Stomach (tissue), 4 donors: ENCODE results near the gene GTSF1L.

Source experiments
- EP300 ChIP-seq: sonication (generic); formaldehyde crosslinking; IDR thresholded peaks from one replicate; pipeline ENCODE4 v1.6.1; 2017; ENCODE audit warnings: antibody characterized with exemption
- POLR2A ChIP-seq, 4 donors: fragments of 450-650 bp; IDR thresholded peaks; one replicate each; pipeline ENCODE4 v1.6.1; 2016; ENCODE audit warnings: antibody characterized with exemption in 4 of 4, control low read depth in 2 of 4, mild to moderate bottlenecking in 1 of 4, moderate library complexity in 1 of 4
- TF ChIP-seq, protein P1 (sequence below), 7 experiments: fragments of 450-650 bp in 4 of 7; fragments of 200-600 bp in 3 of 7; sonication (generic) in 3 of 7; IDR thresholded peaks; one replicate each; pipeline ENCODE4 v1.5.1; 2016 to 2019; ENCODE audit warnings: antibody characterized with exemption in 7 of 7, control low read depth in 2 of 7, mild to moderate bottlenecking in 1 of 7

DNA sequence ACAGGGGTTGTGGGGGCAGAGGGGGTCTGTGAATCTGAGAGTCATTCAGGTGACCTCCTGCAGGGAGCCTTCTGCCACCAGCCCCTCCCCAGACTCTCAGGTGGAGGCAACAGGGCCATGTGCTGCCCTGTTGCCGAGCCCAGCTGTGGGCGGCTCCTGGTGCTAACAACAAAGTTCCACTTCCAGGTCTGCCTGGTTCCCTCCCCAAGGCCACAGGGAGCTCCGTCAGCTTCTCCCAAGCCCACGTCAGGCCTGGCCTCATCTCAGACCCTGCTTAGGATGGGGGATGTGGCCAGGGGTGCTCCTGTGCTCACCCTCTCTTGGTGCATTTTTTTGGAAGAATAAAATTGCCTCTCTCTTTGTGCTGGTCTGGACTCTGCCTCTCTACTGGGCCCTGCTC, 10.7 kb downstream of the GTSF1L start:
- no peak for TF ChIP-seq POLR2A (IDR thresholded peaks at IDR 0.05)
- TF ChIP-seq, protein P1, sequence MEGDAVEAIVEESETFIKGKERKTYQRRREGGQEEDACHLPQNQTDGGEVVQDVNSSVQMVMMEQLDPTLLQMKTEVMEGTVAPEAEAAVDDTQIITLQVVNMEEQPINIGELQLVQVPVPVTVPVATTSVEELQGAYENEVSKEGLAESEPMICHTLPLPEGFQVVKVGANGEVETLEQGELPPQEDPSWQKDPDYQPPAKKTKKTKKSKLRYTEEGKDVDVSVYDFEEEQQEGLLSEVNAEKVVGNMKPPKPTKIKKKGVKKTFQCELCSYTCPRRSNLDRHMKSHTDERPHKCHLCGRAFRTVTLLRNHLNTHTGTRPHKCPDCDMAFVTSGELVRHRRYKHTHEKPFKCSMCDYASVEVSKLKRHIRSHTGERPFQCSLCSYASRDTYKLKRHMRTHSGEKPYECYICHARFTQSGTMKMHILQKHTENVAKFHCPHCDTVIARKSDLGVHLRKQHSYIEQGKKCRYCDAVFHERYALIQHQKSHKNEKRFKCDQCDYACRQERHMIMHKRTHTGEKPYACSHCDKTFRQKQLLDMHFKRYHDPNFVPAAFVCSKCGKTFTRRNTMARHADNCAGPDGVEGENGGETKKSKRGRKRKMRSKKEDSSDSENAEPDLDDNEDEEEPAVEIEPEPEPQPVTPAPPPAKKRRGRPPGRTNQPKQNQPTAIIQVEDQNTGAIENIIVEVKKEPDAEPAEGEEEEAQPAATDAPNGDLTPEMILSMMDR (IDR thresholded peaks at IDR 0.05): no peak
- TF ChIP-seq EP300: no peak
